Subcutaneous abdominal adipose tissue (tissue), 5 donors: Measurements from ENCODE around the gene KRTAP4-3.
"Not testable (repeated sequence)": the region's sequence is repeated elsewhere in the genome, so short reads cannot be mapped to it uniquely, and the experiment has no call there.

Experiments
- H3K27ac ChIP-seq: one replicate; pipeline ENCODE4 v1.7.0; 2013; ENCODE audit warnings: low read depth, mild to moderate bottlenecking, inconsistent platforms, low read length, moderate library complexity
- H3K27me3 ChIP-seq, 5 donors: one replicate each; pipeline ENCODE4 v1.7.0; 2013; ENCODE audit warnings: low read length in 5 of 5, inconsistent platforms in 1 of 5; ENCODE audit not compliant: control insufficient read depth in 5 of 5, insufficient read depth in 4 of 5
- H3K36me3 ChIP-seq, 5 donors: one replicate each; pipeline ENCODE4 v1.7.0; 2013; ENCODE audit warnings: low read length in 5 of 5; ENCODE audit not compliant: control insufficient read depth in 5 of 5, insufficient read depth in 5 of 5
- H3K4me1 ChIP-seq, 5 donors: one replicate each; pipeline ENCODE4 v1.7.0; 2013; ENCODE audit warnings: low read length in 5 of 5, mild to moderate bottlenecking in 3 of 5, moderate library complexity in 1 of 5; ENCODE audit not compliant: control insufficient read depth in 5 of 5, insufficient read depth in 5 of 5
- H3K4me3 ChIP-seq, 5 donors: one replicate each; pipeline ENCODE4 v1.7.0; 2013; ENCODE audit warnings: low read length in 5 of 5, low read depth in 1 of 5
- H3K9ac ChIP-seq, 5 donors: one replicate each; pipeline ENCODE4 v1.7.0; 2013; ENCODE audit warnings: low read length in 5 of 5, mild to moderate bottlenecking in 4 of 5, moderate library complexity in 3 of 5
- H3K9me3 ChIP-seq, 5 donors: one replicate each; pipeline ENCODE4 v1.7.0; 2013; ENCODE audit warnings: low read length in 5 of 5; ENCODE audit not compliant: control insufficient read depth in 5 of 5
- donor health status: healthy.
- donor health status: healthy.
- donor health status: healthy.
- donor health status: healthy.
- donor health status: healthy.

The KRTAP4-3 gene

GRCh38 chr17:41139865-41140264, 28.2 kb downstream of the KRTAP4-3 start:
- H3K4me3 ChIP-seq, H3K27me3 ChIP-seq, H3K9ac ChIP-seq, H3K36me3 ChIP-seq, H3K27ac ChIP-seq, H3K4me1 ChIP-seq: not testable (repeated sequence)
- peaks cover 3 to 21% (median 14%) of the 10 kb centered on the region in 5 donors for H3K9me3 ChIP-seq

- Histone ChIP-seq H3K9me3 (peaks cover 0 to 3% (median 0%) of the 10 kb centered on the region in 5 donors), H3K36me3 (no peaks in the 10 kb centered on the region), H3K27ac (no peak overlapping the region), H3K4me1 (no peaks in the 10 kb centered on the region), H3K4me3 (no peak overlapping the region), H3K27me3 (no peaks in the 10 kb centered on the region), H3K9ac (no peak overlapping the region)
These were observed 33.9 kb downstream of the KRTAP4-3 start for GRCh38 chr17:41133880-41134735.

- no peak overlapping the region for H3K27ac ChIP-seq
- H3K27me3 ChIP-seq = no peaks in the 10 kb centered on the region
- H3K36me3 ChIP-seq = no peaks in the 10 kb centered on the region
- no peaks in the 10 kb centered on the region for H3K4me1 ChIP-seq
- H3K9me3 ChIP-seq = no peaks in the 10 kb centered on the region
- no peak overlapping the region for H3K9ac ChIP-seq
- H3K4me3 ChIP-seq = no peak overlapping the region
These were observed 36.0 kb downstream of the KRTAP4-3 start for GRCh38 chr17:41131979-41132378.

- Histone ChIP-seq H3K27ac (no peak overlapping the region), H3K36me3 (no peaks in the 10 kb centered on the region), H3K27me3 (no peaks in the 10 kb centered on the region), H3K4me3 (no peak overlapping the region), H3K9ac (no peak overlapping the region), H3K4me1 (no peaks in the 10 kb centered on the region), H3K9me3 (peaks cover 0 to under 1% (median 0%) of the 10 kb centered on the region in 5 donors)
These were observed 40.6 kb downstream of the KRTAP4-3 start for GRCh38 chr17:41127371-41127770.

- peaks cover 0 to 3% (median 0%) of the 10 kb centered on the region in 5 donors for H3K27me3 ChIP-seq
- H3K4me3 ChIP-seq = no peak overlapping the region
- no peaks in the 10 kb centered on the region for H3K36me3 ChIP-seq
- no peak overlapping the region for H3K9ac ChIP-seq
- peaks cover 0 to 3% (median 0%) of the 10 kb centered on the region in 5 donors for H3K9me3 ChIP-seq
- no peaks in the 10 kb centered on the region for H3K4me1 ChIP-seq
- no peak overlapping the region for H3K27ac ChIP-seq
These were observed 41.6 kb downstream of the KRTAP4-3 start for GRCh38 chr17:41126412-41126811.

- H3K27ac ChIP-seq = no peak overlapping the region
- peaks cover 0 to 3% (median 0%) of the 10 kb centered on the region in 5 donors for H3K27me3 ChIP-seq
- no peak overlapping the region for H3K4me3 ChIP-seq
- H3K9me3 ChIP-seq = peaks cover 0 to 3% (median 0%) of the 10 kb centered on the region in 5 donors
- H3K9ac ChIP-seq = no peak overlapping the region
- peaks cover 0 to 3% (median 0%) of the 10 kb centered on the region in 5 donors for H3K4me1 ChIP-seq
- H3K36me3 ChIP-seq = no peaks in the 10 kb centered on the region
These were observed 43.0 kb downstream of the KRTAP4-3 start for GRCh38 chr17:41125064-41125463.

GRCh38 chr17:41123991-41124371, 44.0 kb downstream of the KRTAP4-3 start, which contains the start of gene KRTAP4-12:
Gene KRTAP4-12 (minus strand): TSS chr17:41124182. CDS start chr17:41124122, 60 bp downstream.
- not testable (repeated sequence) for H3K4me3 ChIP-seq

GRCh38 chr17:41123292-41123990, 44.6 kb downstream of the KRTAP4-3 start:
- not testable (repeated sequence) for H3K4me3 ChIP-seq, H3K9me3 ChIP-seq, H3K36me3 ChIP-seq, H3K27me3 ChIP-seq, H3K27ac ChIP-seq, H3K4me1 ChIP-seq, H3K9ac ChIP-seq

More at GRCh38 chr17:41123991-41124371, 44.0 kb downstream of the KRTAP4-3 start, which contains the start of gene KRTAP4-12:
- not testable (repeated sequence) for H3K27me3 ChIP-seq, H3K36me3 ChIP-seq, H3K4me1 ChIP-seq, H3K9ac ChIP-seq, H3K27ac ChIP-seq, H3K9me3 ChIP-seq

- no peak overlapping the region for H3K9ac ChIP-seq
- H3K27me3 ChIP-seq = peaks cover 0 to 3% (median 0%) of the 10 kb centered on the region in 5 donors
- H3K27ac ChIP-seq = no peak overlapping the region
- no peaks in the 10 kb centered on the region for H3K36me3 ChIP-seq
- no peak overlapping the region for H3K4me3 ChIP-seq
- peaks cover 0 to 3% (median 0%) of the 10 kb centered on the region in 5 donors for H3K9me3 ChIP-seq
- peaks cover 0 to 4% (median 0%) of the 10 kb centered on the region in 5 donors for H3K4me1 ChIP-seq
These were observed 46.3 kb downstream of the KRTAP4-3 start for GRCh38 chr17:41121742-41122141.
